ENCODE data around the gene BOC. TPM values are rescaled to one million over a fixed set of nuclear protein-coding genes. Genes with fewer than 3 reads are reported as not detected.

Gene BOC
- polyA plus RNA-seq, 12 donors: 35.5 to 112 (median 55.8) TPM; not detected in 1

DNA sequence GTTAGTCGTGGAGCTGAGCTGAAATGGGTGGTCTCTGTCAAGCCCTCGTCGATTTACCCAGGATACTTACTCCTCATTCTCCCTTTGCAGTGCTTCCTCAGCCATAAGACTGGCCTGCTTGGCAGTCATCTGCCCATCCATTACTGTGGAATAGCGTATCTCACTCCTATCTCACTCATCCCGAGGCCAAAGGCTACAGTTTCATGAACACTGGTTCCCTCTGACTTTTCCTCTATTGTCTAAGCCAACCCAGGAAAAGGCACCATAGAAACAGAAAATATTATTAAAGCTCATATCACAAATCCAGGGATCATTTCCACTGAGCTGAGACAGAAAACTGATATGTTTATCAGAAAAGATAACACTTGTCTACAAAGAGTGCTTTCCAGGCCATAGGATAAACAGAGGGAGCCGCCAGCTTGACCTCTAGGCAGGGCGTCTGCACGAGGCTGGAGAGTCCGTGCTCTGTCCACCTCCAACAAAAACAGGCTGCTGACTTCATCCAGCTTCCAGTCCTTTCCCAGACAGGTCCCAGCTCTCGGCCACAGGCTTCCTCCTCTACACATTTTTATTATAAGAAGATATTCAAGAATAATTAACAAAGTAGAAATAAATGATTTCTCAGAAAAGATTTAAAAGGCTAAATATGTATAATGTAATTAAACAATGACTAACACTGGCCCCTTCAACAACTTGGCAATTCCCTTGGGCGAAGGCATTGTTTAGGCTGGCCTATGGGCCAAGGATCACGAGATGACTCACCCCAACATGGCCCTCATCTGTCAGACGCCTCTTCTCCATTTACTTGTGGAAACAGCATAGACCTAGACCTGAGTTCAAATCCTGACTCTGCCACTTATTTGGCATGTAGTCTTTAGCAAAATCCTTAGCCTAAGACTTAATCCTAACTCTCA lies 27.4 kb upstream of the BOC start:
- no peak for DNase-seq

- DNase-seq: no peak
Measured at GRCh38 chr3:113185194-113185835, 26.0 kb upstream of the BOC start.

DNA sequence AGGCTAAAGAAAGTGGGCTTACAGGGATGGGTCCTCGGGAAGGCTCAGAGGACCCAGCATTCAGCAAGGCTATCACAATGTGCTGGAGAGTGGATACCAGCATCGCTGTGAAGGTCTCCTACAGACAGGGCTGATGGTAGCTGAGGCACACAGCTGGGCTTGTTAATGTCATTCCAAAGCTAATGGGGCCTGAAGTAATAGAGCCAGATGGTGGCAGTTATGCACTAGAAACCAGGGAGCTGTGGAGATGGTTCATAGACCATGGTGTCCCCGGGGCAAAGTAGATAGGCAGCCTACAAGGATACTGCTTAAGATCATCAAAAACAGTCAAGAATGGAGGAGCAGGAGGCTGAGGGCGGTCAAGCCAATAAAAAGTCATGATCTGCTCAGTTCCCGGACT lies 24.8 kb upstream of the BOC start:
- DNase-seq: no peak

DNA sequence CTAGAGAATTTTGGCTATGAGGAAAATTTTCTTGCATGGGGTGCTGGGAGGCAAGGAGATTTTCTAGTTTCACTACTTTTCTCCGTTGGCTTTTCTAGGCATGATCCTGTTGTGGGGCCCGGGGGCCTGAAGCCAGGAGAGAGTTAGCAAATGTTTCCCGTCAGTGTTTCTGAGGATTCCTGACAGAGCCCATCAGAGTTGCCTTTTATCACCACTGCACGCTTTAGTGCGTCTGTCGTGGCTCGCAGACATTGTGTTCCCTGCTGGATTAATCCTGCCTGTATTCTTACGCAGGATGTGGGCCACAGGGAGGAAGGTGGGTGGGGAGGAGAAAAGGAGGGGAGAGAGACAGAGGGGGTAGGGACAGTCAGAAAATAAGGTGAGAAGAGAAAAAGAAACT lies 18.1 kb upstream of the BOC start:
- DNase-seq: no peak

GRCh38 chr3:113193719-113194118 lies 17.6 kb upstream of the BOC start:
- DNase-seq: no peak

DNA sequence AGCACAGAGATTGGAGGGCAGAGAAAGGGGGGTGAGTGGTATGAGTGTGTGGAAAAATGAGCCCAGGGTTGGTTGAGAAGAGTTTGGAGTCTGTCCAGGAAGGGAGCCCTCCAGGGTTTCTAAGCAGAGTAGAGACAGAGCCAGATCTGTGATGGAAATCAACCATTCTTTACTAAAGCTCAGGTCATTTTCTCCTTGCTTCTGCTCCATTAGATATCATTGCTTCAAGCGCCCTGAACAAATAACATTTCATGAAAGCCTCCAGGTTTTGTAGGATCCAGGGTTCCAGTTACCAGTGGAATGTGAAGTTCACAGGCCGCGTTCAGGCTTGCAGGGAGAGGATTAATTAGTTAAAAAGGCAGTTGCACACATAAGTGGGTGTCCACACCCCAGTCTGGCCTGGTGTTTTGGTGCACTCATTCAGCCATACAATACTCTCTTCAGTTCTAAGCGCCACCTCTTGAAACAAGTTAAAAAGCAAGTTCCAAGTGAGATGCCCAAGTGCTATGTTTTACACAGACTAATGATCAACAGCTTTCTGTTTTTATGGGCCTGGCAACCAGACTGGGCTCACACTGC lies 16.4 kb upstream of the BOC start:
- no peak for DNase-seq

DNA sequence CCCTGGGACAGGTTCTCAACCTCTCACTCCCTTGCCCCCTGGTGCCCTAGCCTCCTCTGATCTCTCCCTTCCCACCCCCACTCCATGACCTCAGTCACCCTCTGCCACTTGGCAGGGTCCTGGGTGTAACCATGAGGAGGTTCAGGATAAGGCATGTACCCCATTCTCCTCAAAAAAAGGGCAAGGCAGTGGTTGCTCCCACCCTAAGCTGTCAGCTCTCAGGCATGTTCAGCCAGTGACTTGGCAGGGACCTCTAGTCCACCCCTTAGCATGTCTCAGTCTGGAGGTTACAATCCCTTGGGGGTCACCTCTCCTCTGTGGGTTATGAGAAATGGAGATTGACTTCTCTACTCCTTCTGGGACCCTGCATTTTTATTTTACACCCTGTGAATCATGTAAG lies 11.0 kb upstream of the BOC start:
- DNase-seq: no peak

- DNase-seq: no peak
Measured at GRCh38 chr3:113200946-113201345, 10.4 kb upstream of the BOC start.

- no peak for DNase-seq
Measured at GRCh38 chr3:113204371-113204770, 7.0 kb upstream of the BOC start.

- DNase-seq: no peak
Measured at GRCh38 chr3:113205481-113205880, 5.9 kb upstream of the BOC start.

- peak; percentile 42 for DNase-seq
Measured at GRCh38 chr3:113210604-113211329, 590 bp upstream of the BOC start.

- peak; percentile 45 for DNase-seq
Measured at GRCh38 chr3:113212150-113212843, 940 bp downstream of the BOC start.

DNA sequence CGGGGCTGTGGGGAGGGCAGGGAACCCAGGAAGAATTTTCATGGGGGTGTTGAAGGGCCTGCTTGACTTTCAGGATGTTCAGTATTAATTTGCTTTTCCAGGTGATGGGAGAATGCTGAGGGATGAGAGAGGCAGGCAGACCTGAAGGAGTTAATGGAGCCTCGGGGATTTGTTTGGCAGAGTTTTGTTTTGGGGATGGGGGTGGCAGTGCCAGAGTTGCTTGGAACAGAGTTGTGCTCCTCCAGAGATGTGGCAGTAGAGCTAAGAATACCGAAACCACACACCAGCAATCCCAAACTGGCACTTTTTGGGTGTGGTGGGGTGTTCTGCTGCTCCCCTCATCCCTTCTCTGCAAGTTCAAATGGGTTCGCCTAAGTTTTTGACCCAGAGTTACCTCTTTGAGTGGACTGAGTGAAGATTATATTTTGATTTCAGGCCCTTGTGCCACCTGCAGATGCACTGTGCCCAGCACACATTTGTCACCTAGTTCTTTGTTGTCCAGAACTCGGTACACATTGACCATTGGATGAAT lies 1.6 kb downstream of the BOC start:
- DNase-seq: no peak

DNA sequence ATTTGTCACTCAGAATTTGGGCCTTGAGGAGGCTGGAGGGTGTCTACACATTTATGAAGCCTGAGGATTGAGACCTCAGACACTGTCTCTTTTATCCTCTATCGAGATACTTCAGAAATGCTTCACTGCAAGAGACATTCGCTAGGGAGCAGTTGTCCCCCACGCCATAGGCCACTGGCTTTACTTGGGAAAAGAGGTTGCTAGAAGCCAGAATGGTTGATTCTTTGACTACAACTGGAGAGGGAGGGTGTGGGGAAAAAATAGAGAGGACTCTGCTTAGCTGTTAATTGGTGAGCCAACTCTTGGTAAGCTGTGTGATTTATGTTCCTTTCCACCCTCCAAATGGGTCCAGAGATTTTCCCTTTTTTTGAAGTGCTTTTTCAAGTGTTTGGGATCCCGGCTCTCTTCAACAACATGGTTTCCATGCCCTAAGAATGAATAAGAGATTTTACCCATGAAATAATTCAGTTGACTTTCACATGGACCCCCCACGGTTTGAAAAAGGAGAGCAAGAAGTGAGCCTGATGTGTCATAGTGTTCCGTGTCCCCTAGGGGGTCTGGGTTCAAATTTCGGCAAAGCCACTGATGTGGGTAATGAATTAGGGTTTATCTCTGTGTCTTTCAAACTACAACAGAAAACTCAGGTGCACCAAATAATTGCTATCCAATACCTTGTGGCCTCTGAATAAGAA lies 2.7 kb downstream of the BOC start:
- DNase-seq: no peak

GRCh38 chr3:113214917-113215595 lies 3.7 kb downstream of the BOC start:
- DNase-seq: no peak

- no peak for DNase-seq
Measured at GRCh38 chr3:113216393-113216792, 5.0 kb downstream of the BOC start.

GRCh38 chr3:113218011-113218680 lies 6.8 kb downstream of the BOC start:
- DNase-seq: no peak

- no peak for DNase-seq
Measured at GRCh38 chr3:113218681-113219045, 7.3 kb downstream of the BOC start.

GRCh38 chr3:113219605-113220300 lies 8.4 kb downstream of the BOC start:
- DNase-seq: no peak

All from muscle of arm (tissue), 12 donors.